Measurements from ENCODE around the gene APOBEC4.

GRCh38 chr1:183609759-183610452 is 43.2 kb downstream of the APOBEC4 start:
- TF ChIP-seq, protein P1, sequence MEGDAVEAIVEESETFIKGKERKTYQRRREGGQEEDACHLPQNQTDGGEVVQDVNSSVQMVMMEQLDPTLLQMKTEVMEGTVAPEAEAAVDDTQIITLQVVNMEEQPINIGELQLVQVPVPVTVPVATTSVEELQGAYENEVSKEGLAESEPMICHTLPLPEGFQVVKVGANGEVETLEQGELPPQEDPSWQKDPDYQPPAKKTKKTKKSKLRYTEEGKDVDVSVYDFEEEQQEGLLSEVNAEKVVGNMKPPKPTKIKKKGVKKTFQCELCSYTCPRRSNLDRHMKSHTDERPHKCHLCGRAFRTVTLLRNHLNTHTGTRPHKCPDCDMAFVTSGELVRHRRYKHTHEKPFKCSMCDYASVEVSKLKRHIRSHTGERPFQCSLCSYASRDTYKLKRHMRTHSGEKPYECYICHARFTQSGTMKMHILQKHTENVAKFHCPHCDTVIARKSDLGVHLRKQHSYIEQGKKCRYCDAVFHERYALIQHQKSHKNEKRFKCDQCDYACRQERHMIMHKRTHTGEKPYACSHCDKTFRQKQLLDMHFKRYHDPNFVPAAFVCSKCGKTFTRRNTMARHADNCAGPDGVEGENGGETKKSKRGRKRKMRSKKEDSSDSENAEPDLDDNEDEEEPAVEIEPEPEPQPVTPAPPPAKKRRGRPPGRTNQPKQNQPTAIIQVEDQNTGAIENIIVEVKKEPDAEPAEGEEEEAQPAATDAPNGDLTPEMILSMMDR (IDR thresholded peaks at IDR 0.05): no peak
- no peak for TF ChIP-seq POLR2A (IDR thresholded peaks at IDR 0.05)
